Head of caudate nucleus (tissue), 42 donors: ENCODE data around the gene PKIG.

Source experiments
- DNase-seq, 42 donors: peaks; one replicate each; pipeline versions ENCODE4 v3.0.0 to v3.0.0-alpha.2; 2020 to 2021; ENCODE audit warnings: mixed read lengths in 7 of 42
- intact Hi-C: fragments of 100-400 bp; cut with DNase I; formaldehyde crosslinking; loops from one replicate; pipeline ENCODE4 v1.15.0; 2022

PKIG gene

GRCh38 chr20:44609516-44610312 lies 27.3 kb downstream of the PKIG start:
- intact Hi-C loops: loop anchor here (5.0 to 10.0 kb wide), 5 partner anchors 87 to 395 kb away; partner anchors contain the start of genes OSER1, SERINC3 and TTPAL

GRCh38 chr20:44610313-44610962 lies 28.1 kb downstream of the PKIG start:
- DNase-seq: peak in 3 of 42 donors; percentile 8 to 21 (median 20)
- intact Hi-C loops: loop anchor here (5.0 to 10.0 kb wide), 3 partner anchors 88 to 223 kb away; partner anchors contain the start of gene SERINC3

More at GRCh38 chr20:44609516-44610312, 27.3 kb downstream of the PKIG start:
- peak; percentile 63 to 96 (median 90) for DNase-seq

DNA sequence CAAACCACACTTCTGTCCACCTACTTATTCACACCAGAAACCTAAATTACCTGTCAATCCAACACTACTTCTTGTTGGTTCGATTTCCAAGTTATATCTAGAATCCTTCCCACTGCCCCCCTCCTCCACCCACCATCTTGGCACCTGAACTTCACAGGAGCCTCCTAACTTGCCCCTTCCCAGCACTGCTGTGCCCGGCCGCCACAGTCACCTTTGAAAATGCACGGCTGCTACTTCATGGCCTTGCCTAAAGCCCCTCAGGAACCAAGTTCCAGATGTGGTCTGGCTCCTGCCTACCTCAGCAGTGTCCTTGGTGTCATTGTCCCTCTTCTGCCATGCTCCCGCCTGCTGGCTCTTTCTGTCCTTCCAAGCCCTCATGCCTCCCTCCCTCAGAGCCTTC lies 31.2 kb downstream of the PKIG start:
- intact Hi-C loops: loop anchor here (5.0 to 10.0 kb wide), 3 partner anchors 91 to 226 kb away; partner anchors contain the start of gene SERINC3
- no peak for DNase-seq

DNA sequence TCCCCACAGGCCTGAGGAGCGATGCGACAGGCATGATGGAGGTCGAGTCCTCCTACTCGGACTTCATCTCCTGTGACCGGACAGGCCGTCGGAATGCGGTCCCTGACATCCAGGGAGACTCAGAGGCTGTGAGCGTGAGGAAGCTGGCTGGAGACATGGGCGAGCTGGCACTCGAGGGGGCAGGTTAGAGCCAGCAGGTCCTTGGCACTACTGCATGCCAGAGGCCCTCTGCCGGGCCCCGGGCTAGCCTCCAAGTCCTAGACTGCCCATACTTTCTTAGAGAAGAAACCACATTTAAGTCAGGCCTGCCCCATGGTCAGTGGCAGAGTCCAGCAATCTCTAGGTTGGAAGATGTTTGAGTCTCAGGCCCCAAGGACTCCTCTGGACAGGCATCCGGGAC lies 32.1 kb downstream of the PKIG start:
- peak in 29 of 42 donors; percentile 21 to 75 (median 51) for DNase-seq
- intact Hi-C loops: loop anchor here (5.0 to 10.0 kb wide), 3 partner anchors 92 to 227 kb away; partner anchors contain the start of gene SERINC3

GRCh38 chr20:44615169-44615791 lies 32.9 kb downstream of the PKIG start:
- intact Hi-C loops: loop anchor here (10.0 kb wide), 1 partner anchor 120 kb away; no protein-coding TSS in a partner anchor
- peak in 11 of 42 donors; percentile 21 to 67 (median 35) for DNase-seq

DNA sequence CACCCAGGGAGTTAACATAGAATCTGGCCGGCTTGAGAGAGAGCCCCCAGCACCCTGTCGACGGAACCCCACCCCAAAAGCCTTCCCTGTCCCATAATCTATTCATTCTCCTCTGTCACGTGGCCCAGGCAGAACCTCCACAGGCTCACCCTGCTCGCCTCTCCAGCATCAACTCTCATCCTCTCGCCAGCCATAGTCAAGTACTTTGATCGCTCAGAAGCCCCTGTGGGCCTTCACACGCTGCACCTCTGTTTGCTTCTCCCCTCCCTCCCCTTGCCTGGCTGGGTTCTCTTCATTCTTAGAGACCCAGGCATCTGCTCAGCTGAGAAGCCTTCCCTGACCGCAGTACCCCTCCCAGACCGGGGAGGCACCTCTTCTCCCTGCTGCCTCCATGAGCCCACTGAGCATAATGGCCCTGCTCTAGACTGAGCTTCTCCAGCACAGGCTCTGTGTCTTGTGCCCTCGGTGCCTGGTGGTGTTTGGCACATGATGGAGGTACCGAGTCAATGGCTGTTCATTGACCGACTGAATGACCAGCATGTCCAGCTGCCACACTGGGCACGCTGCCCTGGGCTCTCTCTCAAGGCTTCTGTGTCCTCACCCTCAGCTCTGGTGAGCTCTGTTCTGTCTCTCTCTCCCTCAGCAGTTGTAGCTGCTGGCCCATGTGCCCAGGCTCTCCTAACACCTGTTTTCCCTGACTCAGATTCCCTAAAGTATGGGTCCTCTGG lies 33.7 kb downstream of the PKIG start:
- DNase-seq: peak; percentile 73 to 98 (median 94)
- intact Hi-C loops: loop anchor here (10.0 kb wide), 1 partner anchor 119 kb away; no protein-coding TSS in a partner anchor

DNA sequence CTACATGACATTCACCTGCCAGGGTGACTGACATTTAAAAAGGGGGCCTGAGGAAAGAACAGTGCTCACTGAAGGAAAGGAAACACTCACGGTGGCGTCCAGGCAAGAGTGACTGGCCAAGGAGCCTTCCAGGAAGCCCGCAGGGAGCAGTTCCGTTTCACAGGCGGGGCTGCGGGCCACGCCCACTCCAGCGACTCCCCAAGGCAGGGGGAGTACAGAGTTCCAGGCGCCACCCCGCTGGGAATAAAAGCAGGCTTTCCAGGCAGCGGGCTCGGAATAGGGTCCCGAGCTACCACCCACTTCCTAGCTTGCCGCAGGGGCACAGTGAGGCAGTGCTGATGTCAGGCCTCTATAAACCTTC lies 34.2 kb downstream of the PKIG start:
- peak in 9 of 42 donors; percentile 22 to 57 (median 39) for DNase-seq
- intact Hi-C loops: loop anchor here (10.0 kb wide), 1 partner anchor 118 kb away; no protein-coding TSS in a partner anchor

DNA sequence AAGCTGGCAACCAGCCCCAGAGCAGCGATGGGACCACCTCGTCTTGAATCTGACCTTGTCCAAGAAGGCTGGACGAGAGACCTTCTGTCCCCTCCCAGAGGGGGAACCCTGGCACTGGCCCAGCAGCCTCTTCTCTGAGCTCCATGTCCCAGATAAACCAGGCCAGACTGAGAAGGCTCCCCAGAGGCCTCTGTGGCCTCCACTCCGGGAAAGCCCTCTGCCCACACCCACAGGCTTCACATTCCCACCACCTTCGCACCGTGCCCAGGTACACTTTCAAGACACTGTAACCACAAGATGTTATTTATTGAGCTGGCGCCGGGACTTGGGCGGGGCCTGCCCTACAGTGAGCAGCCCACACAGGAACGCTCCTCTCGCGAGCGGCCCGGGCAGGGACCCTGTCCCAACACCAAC lies 35.9 kb downstream of the PKIG start:
- intact Hi-C loops: loop anchor here (10.0 kb wide), 1 partner anchor 116 kb away; no protein-coding TSS in a partner anchor
- no peak for DNase-seq

GRCh38 chr20:44619294-44619693 lies 36.9 kb downstream of the PKIG start:
- intact Hi-C loops: loop anchor here (10.0 kb wide), 1 partner anchor 116 kb away; no protein-coding TSS in a partner anchor
- no peak for DNase-seq

DNA sequence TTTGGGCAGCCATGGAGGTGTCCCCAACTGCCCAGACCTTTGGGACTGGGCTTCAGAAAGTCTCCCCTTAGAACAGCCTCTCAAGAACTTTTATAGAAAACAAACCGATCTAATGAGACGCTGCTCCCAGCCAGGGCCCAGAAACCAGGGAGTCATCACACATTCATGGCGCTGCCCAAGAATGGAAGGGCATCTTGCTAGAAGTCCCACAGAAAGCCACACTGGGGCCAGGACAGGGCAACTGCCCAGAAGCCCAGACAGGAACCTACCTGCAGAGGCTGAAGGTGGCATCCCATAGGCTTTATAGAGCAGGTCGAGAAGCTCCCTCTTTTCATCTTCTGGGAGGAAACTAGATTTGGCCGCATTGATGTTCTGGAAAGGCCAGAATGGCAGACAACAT lies 37.7 kb downstream of the PKIG start:
- no peak for DNase-seq
- intact Hi-C loops: no loop called here

- intact Hi-C loops: no loop called here
These were observed 38.9 kb downstream of the PKIG start for GRCh38 chr20:44621325-44621724.

DNA sequence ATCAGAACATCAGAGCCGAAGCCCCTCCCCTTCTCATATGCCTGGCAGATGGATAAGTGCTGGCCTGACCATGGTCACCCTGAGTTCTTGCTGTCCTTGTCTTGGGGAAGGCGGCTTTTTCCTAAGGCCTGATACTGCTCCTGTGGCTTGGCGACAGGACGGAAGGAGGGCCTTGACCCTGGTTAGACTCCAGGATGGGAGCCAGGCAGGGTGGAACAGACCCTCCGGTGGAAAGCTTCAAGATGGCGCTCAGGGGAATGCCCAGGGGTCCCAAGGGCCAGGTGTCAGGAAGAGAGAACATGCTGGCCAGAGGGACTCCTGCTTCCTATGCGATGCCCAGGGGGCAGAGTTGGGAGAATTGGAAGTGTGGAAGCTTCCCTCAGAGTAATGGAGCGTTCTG lies 39.6 kb downstream of the PKIG start:
- intact Hi-C loops: no loop called here

More at GRCh38 chr20:44621325-44621724, 38.9 kb downstream of the PKIG start:
- no peak for DNase-seq

DNA sequence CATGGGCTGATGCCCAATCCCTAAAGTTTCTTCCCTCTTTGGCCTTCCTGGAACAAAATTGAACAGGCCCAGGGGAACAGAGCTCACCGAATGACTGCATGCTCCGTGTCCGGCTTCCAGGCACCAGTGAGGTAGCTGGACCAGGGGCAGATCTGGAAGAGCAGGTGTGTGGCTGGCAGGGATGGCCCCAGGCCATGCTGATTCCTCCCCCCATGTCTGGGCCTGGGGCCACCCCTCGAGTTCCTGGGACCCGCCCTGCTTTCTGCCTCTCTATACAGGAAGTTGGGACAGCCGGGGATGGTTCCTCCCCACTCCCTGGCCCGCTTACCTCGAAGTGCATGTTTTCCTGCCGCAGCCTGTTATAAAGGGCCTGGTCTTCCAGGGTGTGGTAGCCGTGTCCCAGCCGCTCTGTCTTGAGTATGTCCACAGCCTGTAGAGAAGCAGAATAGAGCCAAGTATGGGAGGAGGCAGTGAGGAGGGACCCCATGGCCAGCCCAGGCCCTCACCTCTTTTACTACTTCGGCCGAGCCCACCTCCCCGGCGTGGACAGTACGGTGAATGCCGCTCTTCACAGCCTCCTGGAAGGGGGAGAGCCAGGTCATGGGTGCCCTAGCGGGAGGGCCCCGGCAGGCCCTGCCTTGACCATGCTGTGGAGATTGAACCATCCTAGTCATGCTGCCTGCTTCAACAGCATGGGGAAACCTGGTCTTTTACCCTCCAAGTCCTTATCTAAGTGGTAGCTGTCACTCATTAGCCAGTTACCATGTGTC lies 40.3 kb downstream of the PKIG start:
- intact Hi-C loops: no loop called here
- no peak for DNase-seq

More for the DNA sequence above, 39.6 kb downstream of the PKIG start:
- DNase-seq: no peak

DNA sequence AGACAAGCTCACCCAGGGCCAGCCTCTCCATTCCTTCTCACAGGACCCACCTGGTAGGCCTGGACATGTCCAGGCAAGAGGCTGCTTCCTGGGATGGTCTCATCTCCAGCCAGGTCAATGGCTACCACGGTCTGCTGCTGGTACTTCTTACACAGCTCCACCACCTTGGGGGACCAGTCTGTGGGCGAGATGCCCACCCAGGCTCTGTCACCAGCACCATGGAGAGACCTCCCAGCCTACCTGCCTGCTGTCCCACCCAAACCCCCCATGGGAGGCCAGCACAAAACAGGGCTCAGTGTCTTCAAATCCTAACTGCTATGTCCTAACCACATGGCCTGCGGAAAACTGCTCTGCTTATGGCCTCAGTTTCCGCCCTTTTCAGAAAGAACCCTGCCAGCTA lies 41.8 kb downstream of the PKIG start:
- intact Hi-C loops: no loop called here
- DNase-seq: no peak

GRCh38 chr20:44624743-44625271 lies 42.4 kb downstream of the PKIG start:
- no peak for DNase-seq
- intact Hi-C loops: no loop called here

- no peak for DNase-seq
- intact Hi-C loops: no loop called here
These were observed 43.0 kb downstream of the PKIG start for GRCh38 chr20:44625361-44625760.

DNA sequence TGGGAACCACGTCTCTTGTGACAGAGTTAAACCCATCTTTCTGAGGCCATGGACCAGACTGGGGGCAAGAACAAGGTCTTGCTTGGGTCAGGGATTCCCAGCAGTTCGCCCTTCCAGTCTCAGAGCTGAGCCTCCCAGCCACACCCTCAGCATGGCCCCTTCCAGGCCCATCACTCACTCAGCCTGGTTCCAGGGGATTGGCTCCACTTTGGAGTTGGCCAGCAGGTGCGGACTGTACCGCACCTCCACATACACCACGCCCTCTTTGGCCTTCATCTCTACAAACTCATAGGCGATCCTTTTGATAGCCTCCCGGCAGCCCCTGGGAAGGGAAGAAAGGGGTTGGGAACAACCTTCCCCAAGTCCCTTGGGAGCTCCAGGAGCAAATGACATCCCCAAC lies 43.9 kb downstream of the PKIG start:
- DNase-seq: no peak

More for the DNA sequence above, 43.9 kb downstream of the PKIG start:
- intact Hi-C loops: no loop called here
